ENCODE measurements around the gene SAFB2. TPM values are rescaled to one million over a fixed set of nuclear protein-coding genes. Genes with fewer than 3 reads are reported as not detected.

SAFB2 gene
- total and polyA plus RNA-seq, 9 of the 15 experiments (the other 6 are each of a cell fraction or from before 2014, with no cell fraction given), result 4.5 to 103 (median 47.3) TPM

- no peak for TF ChIP-seq ETS1 (conservative IDR thresholded peaks at IDR 0.05; ENCODE audit: control insufficient read depth, low read depth, low read length)
- TF ChIP-seq ZNF224 (CRISPR knock-in tag; IDR thresholded peaks at IDR 0.05), result no peak
- TF ChIP-seq NFYB (IDR thresholded peaks at IDR 0.05; ENCODE audit: extremely low read depth, insufficient read length), result no peak
- TF ChIP-seq NR3C1 (CRISPR knock-in tag; IDR thresholded peaks at IDR 0.05), result no peak
- TF ChIP-seq ESRRA (IDR thresholded peaks at IDR 0.05; ENCODE audit: borderline replicate concordance, low read depth), result peak; percentile 89
- no peak for TF ChIP-seq BHLHE40 (IDR thresholded peaks at IDR 0.05; ENCODE audit: low read length)
- peak; percentile 75 for TF ChIP-seq ZFP36 (IDR thresholded peaks at IDR 0.05; ENCODE audit: low read depth, low read length, partially characterized antibody)
- peak; percentile 98 for TF ChIP-seq SMARCA5 (IDR thresholded peaks at IDR 0.05)
- no peak for TF ChIP-seq PHF21A (IDR thresholded peaks at IDR 0.05; ENCODE audit: borderline replicate concordance, low read depth)
- TF ChIP-seq HNRNPLL (IDR thresholded peaks at IDR 0.05; ENCODE audit: low read depth, low read length, poor library complexity, severe bottlenecking), result no peak
- 0 out of 4 replicates have a peak, but pooled peaks of 1 of the 2 experiments have one; percentile 15 for TF ChIP-seq UBTF (IDR thresholded peaks at IDR 0.05; ENCODE audit: borderline replicate concordance in 1 of 2, low read depth in 2 of 2, low read length in 2 of 2)
- no peak for TF ChIP-seq TSHZ1 (CRISPR knock-in tag; IDR thresholded peaks at IDR 0.05)
- TF ChIP-seq, protein P1, sequence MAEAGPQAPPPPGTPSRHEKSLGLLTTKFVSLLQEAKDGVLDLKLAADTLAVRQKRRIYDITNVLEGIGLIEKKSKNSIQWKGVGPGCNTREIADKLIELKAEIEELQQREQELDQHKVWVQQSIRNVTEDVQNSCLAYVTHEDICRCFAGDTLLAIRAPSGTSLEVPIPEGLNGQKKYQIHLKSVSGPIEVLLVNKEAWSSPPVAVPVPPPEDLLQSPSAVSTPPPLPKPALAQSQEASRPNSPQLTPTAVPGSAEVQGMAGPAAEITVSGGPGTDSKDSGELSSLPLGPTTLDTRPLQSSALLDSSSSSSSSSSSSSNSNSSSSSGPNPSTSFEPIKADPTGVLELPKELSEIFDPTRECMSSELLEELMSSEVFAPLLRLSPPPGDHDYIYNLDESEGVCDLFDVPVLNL (CRISPR knock-in tag; IDR thresholded peaks at IDR 0.05; ENCODE audit: low read depth), result no peak
- peak; percentile 29; the same call in 1 of the 2 replicates for TF ChIP-seq ZNF143 (CRISPR knock-in tag; IDR thresholded peaks at IDR 0.05)
- no peak for TF ChIP-seq ZNF699 (CRISPR knock-in tag; IDR thresholded peaks at IDR 0.05; ENCODE audit: insufficient replicate concordance)
- TF ChIP-seq TAF9B (IDR thresholded peaks at IDR 0.05; ENCODE audit: partially characterized antibody), result no peak
- TF ChIP-seq SNRNP70 (optimal IDR thresholded peaks at IDR 0.05; ENCODE audit: low read depth, low read length), result no peak
- no peak for TF ChIP-seq THRAP3 (IDR thresholded peaks at IDR 0.05; ENCODE audit: borderline replicate concordance)
- no peak for TF ChIP-seq XRCC5 (IDR thresholded peaks at IDR 0.05; ENCODE audit: low read depth, low read length)
- peak; percentile 96 for TF ChIP-seq BCOR (IDR thresholded peaks at IDR 0.05)
- no peak for TF ChIP-seq PTRF (tag; IDR thresholded peaks at IDR 0.05)
- peak; percentile 72; the same call in 1 of the 2 replicates for TF ChIP-seq CBX1 (IDR thresholded peaks at IDR 0.05; ENCODE audit: low read depth)
Measured at GRCh38 chr19:5621945-5622464, 571 bp downstream of the SAFB2 start (continued).

Measured in K562 (cell line).